Heart left ventricle (tissue), 13 donors: Measurements from ENCODE around the gene CR1.

Source experiments
- CTCF ChIP-seq, 12 donors: fragments of 200-600 bp; sonication (generic) in 4 of 12; IDR thresholded peaks; one replicate each; pipeline versions ENCODE4 v1.5.0 to v1.8.0; 2018 to 2022; ENCODE audit warnings: antibody characterized with exemption in 12 of 12, mild to moderate bottlenecking in 5 of 12
- POLR2A ChIP-seq, 2 donors: fragments of 450-650 bp; IDR thresholded peaks; one replicate each; pipeline ENCODE4 v1.6.1; 2017; ENCODE audit warnings: antibody characterized with exemption in 2 of 2, mild to moderate bottlenecking in 2 of 2, moderate library complexity in 2 of 2
- donor health status: ischemic (EF 13 %, LVEDD 7.1; RV severe dilation, severe dysfunction).
- donor health status: DM: no; HTN: yes; CAD: no.
- donor health status: DM: no; HTN: no; CAD: no.
- donor health status: ischemic (EF 25% LVEDD 6.9; RV normal size, moderate dysfunction).
- donor health status: ischemic (EF 25% LVEDD 5.7; RV mildly dilated, moderate dysfunction).
- donor health status: ischemic (EF 35%, LVEDD 5.7; RV mildly dilated, moderate dysfunction).
- donor health status: nonischemic (EF 11% LVEDD 7.7; RV severe dilation, severe dysfunction).
- donor health status: DM: yes; HTN: yes; CAD: no.
- donor health status: PGD.
- donor health status: ischemic (EF 29% LVEDD 5.4; RV normal size, mild dysfunction).
- donor health status: nonischemic (EF 23%, LVEDD 6.1; RV moderate dilation, normal function).

- TF ChIP-seq POLR2A (IDR thresholded peaks at IDR 0.05) = no peak
- TF ChIP-seq CTCF (IDR thresholded peaks at IDR 0.05) = no peak
Observed at GRCh38 chr1:207504438-207504837, 8.5 kb downstream of the CR1 start.
